SU-DHL-6 (cell line): ENCODE data around the gene SNTG2.

Experiments
- CTCF ChIP-seq: fragments of 200-600 bp; sonication (generic); IDR thresholded peaks from one replicate; pipeline ENCODE4 v1.5.1; 2017; ENCODE audit warnings: antibody characterized with exemption, mild to moderate bottlenecking, low read length, moderate library complexity; ENCODE audit not compliant: insufficient read depth, poor library complexity, severe bottlenecking
- EZH2phosphoT487 ChIP-seq: fragments of 200-600 bp; sonication (generic), shearing (Covaris generic); conservative IDR thresholded peaks from 2 replicates; pipeline ENCODE4 v1.6.1; 2018; ENCODE audit warnings: mild to moderate bottlenecking, antibody characterized with exemption, low read length, moderate library complexity, mixed read lengths

DNA sequence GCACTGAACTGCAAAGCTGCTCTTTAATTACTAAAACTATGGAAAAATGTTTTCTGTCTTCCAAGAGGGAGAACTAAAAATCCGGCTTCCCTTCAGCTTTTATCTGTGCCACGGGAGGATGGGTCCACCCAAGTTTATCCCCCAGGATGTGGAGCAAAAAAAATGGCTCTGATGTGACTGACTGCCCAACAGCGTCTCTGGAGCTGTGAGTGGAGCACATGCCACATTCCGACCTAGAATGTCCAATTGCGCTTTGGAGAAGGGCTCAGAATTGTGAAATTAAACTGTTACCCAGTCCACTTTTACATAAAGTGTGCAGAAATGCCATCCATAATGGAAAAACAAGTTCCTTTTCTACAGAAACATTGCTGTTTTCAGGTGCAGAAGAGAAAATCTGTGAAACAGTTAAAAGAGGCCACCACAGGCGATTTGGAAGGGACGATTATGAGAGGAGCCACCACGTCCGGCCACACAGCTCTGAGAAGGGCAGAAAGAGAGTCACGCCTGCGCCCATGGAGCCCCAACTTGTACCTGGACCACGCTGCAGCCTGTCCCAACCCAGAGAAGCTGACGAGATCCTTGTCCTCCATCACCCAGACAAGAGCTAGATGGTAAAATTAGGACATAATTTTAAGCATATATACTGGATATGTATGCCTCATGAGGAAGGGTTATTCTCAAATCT is 362.7 kb downstream of the SNTG2 start:
- TF ChIP-seq EZH2phosphoT487 = no peak
- no peak for TF ChIP-seq CTCF
